Activated CD4-positive, alpha-beta memory T cell treated with anti-CD3 and anti-CD28 coated beads, Interleukin-2, amount 10 ng/mL, durations not matched to agents 7 days and 5 days (primary cell): ENCODE results near the gene SPDYE4. TPM values are rescaled to one million over a fixed set of nuclear protein-coding genes. Genes with fewer than 3 reads are reported as not detected.

ENCODE experiments used
- CTCF ChIA-PET: fragments of 350-600 bp; sonication (Branson Sonifier 250); formaldehyde crosslinking; loops from one replicate; lab custom pipeline; 2021; ENCODE audit warnings: antibody characterized with exemption, inconsistent platforms; lab: Charles Lee
- POLR2A ChIA-PET: fragments of 350-600 bp; sonication (Branson Sonifier 250); formaldehyde crosslinking; loops from one replicate; lab custom pipeline; 2021; ENCODE audit warnings: antibody characterized with exemption; lab: Charles Lee
- DNase-seq: peaks from one replicate; pipeline ENCODE4 v3.0.0-alpha.2; 2020
- H3K27ac Mint-ChIP-seq: one replicate; pipeline ENCODE4 v1.8.0; 2021; ENCODE audit warnings: mild to moderate bottlenecking, mixed read lengths
- H3K27me3 Mint-ChIP-seq: one replicate; pipeline ENCODE4 v1.8.0; 2021; ENCODE audit warnings: mixed read lengths
- H3K36me3 Mint-ChIP-seq: one replicate; pipeline ENCODE4 v1.8.0; 2021; ENCODE audit warnings: low read depth, mixed read lengths
- H3K4me1 Mint-ChIP-seq: one replicate; pipeline ENCODE4 v1.8.0; 2021; ENCODE audit warnings: mixed read lengths
- H3K4me3 Mint-ChIP-seq: one replicate; pipeline ENCODE4 v1.8.0; 2021; ENCODE audit warnings: mild to moderate bottlenecking, mixed read lengths
- H3K9me3 Mint-ChIP-seq: one replicate; pipeline ENCODE4 v1.8.0; 2021; ENCODE audit warnings: mixed read lengths
- total RNA-seq, 2 experiments: library from RNA; stranded (reverse); gene quantifications; one replicate each; pipeline ENCODE4 v1.2.3, GENCODE V29; 2021

SPDYE4 gene
- total RNA-seq, 2 experiments from 2014 or later = not detected

DNA sequence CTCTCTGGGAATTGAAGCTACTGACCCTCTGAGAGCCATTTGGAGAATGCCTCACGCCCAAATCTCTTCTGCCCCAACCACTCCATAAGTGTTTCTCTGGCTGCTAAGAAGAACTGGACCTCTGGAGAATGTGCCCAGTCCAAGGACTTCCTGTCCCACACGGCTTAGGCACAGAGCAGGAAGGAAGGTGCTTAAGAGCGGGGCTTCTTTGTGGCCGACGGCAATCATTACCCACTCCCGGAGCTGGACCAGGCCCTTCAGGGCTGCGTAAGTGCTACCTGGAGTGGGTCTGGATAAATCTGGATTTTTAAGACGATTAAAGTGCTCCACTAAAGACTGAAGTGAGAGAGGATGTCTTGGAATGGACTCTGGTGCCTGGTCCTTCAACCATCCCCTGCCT lies 15.5 kb downstream of the SPDYE4 start:
- Mint-ChIP-seq H3K4me1 (peaks cover 28% of the 10 kb centered on the region), H3K9me3 (no peaks in the 10 kb centered on the region), H3K4me3 (no peak overlapping the region), H3K27me3 (peaks cover 12% of the 10 kb centered on the region), H3K36me3 (no peaks in the 10 kb centered on the region), H3K27ac (no peak overlapping the region)
- ChIA-PET CTCF (no interaction called here), POLR2A (interaction anchor here (1.1 kb wide), 1 partner anchor 359 kb away, joined by 3 read pairs; no protein-coding TSS in a partner anchor)
- no peak for DNase-seq

- Mint-ChIP-seq H3K36me3 (no peaks in the 10 kb centered on the region), H3K4me3 (no peak overlapping the region), H3K27ac (no peak overlapping the region), H3K27me3 (peaks cover 12% of the 10 kb centered on the region), H3K9me3 (no peaks in the 10 kb centered on the region), H3K4me1 (peaks cover 28% of the 10 kb centered on the region)
- ChIA-PET CTCF (no interaction called here), POLR2A (interaction anchor here (1.1 kb wide), 1 partner anchor 359 kb away, joined by 3 read pairs; no protein-coding TSS in a partner anchor)
- no peak for DNase-seq
Observed at GRCh38 chr17:8742274-8742673, 16.1 kb downstream of the SPDYE4 start.

DNA sequence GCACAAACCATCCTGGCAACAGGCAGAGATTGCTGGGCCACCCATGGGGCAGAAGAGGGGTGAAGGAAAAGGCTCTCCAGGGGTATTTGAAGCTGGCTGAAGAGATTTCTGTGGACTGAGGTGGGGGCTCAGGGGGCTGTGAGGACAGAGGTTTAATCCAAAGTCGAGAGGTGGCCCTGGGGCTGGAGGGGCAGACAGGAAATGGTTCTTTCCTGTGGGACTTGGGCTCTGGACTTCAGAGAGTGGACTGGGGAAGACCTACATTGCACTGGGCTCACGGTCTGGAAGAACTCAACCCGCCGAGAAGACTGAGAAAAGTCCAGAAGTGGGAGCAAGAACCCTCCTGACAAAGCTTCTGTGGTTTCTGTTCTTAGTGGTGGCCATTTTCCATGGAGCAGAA lies 16.6 kb downstream of the SPDYE4 start:
- CTCF ChIA-PET = no interaction called here
- no peak overlapping the region for H3K4me3 Mint-ChIP-seq
- H3K9me3 Mint-ChIP-seq = no peaks in the 10 kb centered on the region
- peaks cover 9% of the 10 kb centered on the region for H3K27me3 Mint-ChIP-seq
- no peak overlapping the region for H3K27ac Mint-ChIP-seq
- H3K4me1 Mint-ChIP-seq = peaks cover 28% of the 10 kb centered on the region
- POLR2A ChIA-PET = interaction anchor here (1.1 kb wide), 1 partner anchor 358 kb away, joined by 3 read pairs; no protein-coding TSS in a partner anchor
- no peaks in the 10 kb centered on the region for H3K36me3 Mint-ChIP-seq
- no peak for DNase-seq

GRCh38 chr17:8741366-8741765 lies 17.0 kb downstream of the SPDYE4 start:
- H3K27ac Mint-ChIP-seq = no peak overlapping the region
- H3K9me3 Mint-ChIP-seq = no peaks in the 10 kb centered on the region
- CTCF ChIA-PET = interaction anchor here (1.3 kb wide), 1 partner anchor 358 kb away, joined by 4 read pairs; no protein-coding TSS in a partner anchor
- no peak for DNase-seq
- peaks cover 13% of the 10 kb centered on the region for H3K27me3 Mint-ChIP-seq
- H3K4me3 Mint-ChIP-seq = no peak overlapping the region
- POLR2A ChIA-PET = interaction anchor here (1.0 kb wide), 1 partner anchor 331 kb away, joined by 3 read pairs; no protein-coding TSS in a partner anchor
- H3K4me1 Mint-ChIP-seq = peaks cover 26% of the 10 kb centered on the region
- H3K36me3 Mint-ChIP-seq = no peaks in the 10 kb centered on the region

- CTCF ChIA-PET = interaction anchor here (0.7 to 1.3 kb wide), 2 partner anchors 350 to 357 kb away, joined by 4 read pairs; no protein-coding TSS in a partner anchor
- peak overlapping the region; percentile 53 for H3K27ac Mint-ChIP-seq
- H3K9me3 Mint-ChIP-seq = no peaks in the 10 kb centered on the region
- peaks cover 22% of the 10 kb centered on the region for H3K4me1 Mint-ChIP-seq
- peak; percentile 41 for DNase-seq
- no peaks in the 10 kb centered on the region for H3K36me3 Mint-ChIP-seq
- H3K4me3 Mint-ChIP-seq = peak overlapping the region; percentile 67
- H3K27me3 Mint-ChIP-seq = peaks cover 13% of the 10 kb centered on the region
- POLR2A ChIA-PET = interaction anchor here (1.0 kb wide), 1 partner anchor 330 kb away, joined by 3 read pairs; no protein-coding TSS in a partner anchor
Observed at GRCh38 chr17:8740486-8740885, 17.9 kb downstream of the SPDYE4 start.

GRCh38 chr17:8739097-8739496 lies 19.2 kb downstream of the SPDYE4 start:
- Mint-ChIP-seq H3K27ac (no peak overlapping the region), H3K4me1 (peaks cover 20% of the 10 kb centered on the region), H3K36me3 (no peaks in the 10 kb centered on the region), H3K4me3 (no peak overlapping the region), H3K9me3 (no peaks in the 10 kb centered on the region), H3K27me3 (peaks cover 13% of the 10 kb centered on the region)
- ChIA-PET POLR2A (no interaction called here), CTCF (no interaction called here)
- DNase-seq = no peak

GRCh38 chr17:8736796-8737195 lies 21.6 kb downstream of the SPDYE4 start:
- DNase-seq = no peak
- no peaks in the 10 kb centered on the region for H3K9me3 Mint-ChIP-seq
- peaks cover 13% of the 10 kb centered on the region for H3K27me3 Mint-ChIP-seq
- H3K4me3 Mint-ChIP-seq = no peak overlapping the region
- no peaks in the 10 kb centered on the region for H3K36me3 Mint-ChIP-seq
- POLR2A ChIA-PET = no interaction called here
- no peak overlapping the region for H3K27ac Mint-ChIP-seq
- H3K4me1 Mint-ChIP-seq = peaks cover 18% of the 10 kb centered on the region
- CTCF ChIA-PET = interaction anchor here (0.6 kb wide), 1 partner anchor 264 kb away, joined by 3 read pairs; no protein-coding TSS in a partner anchor

- DNase-seq = no peak
- Mint-ChIP-seq H3K36me3 (no peaks in the 10 kb centered on the region), H3K27ac (no peak overlapping the region), H3K4me1 (peaks cover 18% of the 10 kb centered on the region), H3K4me3 (no peak overlapping the region), H3K27me3 (peaks cover 13% of the 10 kb centered on the region), H3K9me3 (no peaks in the 10 kb centered on the region)
- ChIA-PET CTCF (interaction anchor here (0.6 kb wide), 1 partner anchor 265 kb away, joined by 3 read pairs; no protein-coding TSS in a partner anchor), POLR2A (no interaction called here)
Observed at GRCh38 chr17:8736362-8736761, 22.0 kb downstream of the SPDYE4 start.

- peaks cover 13% of the 10 kb centered on the region for H3K27me3 Mint-ChIP-seq
- no peaks in the 10 kb centered on the region for H3K9me3 Mint-ChIP-seq
- no peaks in the 10 kb centered on the region for H3K36me3 Mint-ChIP-seq
- no peak for DNase-seq
- H3K4me1 Mint-ChIP-seq = peaks cover 12% of the 10 kb centered on the region
- CTCF ChIA-PET = no interaction called here
- no peak overlapping the region for H3K4me3 Mint-ChIP-seq
- H3K27ac Mint-ChIP-seq = no peak overlapping the region
- POLR2A ChIA-PET = no interaction called here
Observed at GRCh38 chr17:8735336-8735939, 22.9 kb downstream of the SPDYE4 start.

GRCh38 chr17:8734876-8735275 lies 23.5 kb downstream of the SPDYE4 start:
- Mint-ChIP-seq H3K36me3 (no peaks in the 10 kb centered on the region), H3K4me1 (peaks cover 6% of the 10 kb centered on the region), H3K4me3 (no peak overlapping the region), H3K27me3 (peaks cover 13% of the 10 kb centered on the region), H3K27ac (no peak overlapping the region), H3K9me3 (no peaks in the 10 kb centered on the region)
- POLR2A ChIA-PET = no interaction called here
- CTCF ChIA-PET = no interaction called here
- DNase-seq = no peak

GRCh38 chr17:8732406-8733085 lies 25.8 kb downstream of the SPDYE4 start:
- POLR2A ChIA-PET = no interaction called here
- H3K9me3 Mint-ChIP-seq = no peaks in the 10 kb centered on the region
- no peaks in the 10 kb centered on the region for H3K36me3 Mint-ChIP-seq
- H3K4me3 Mint-ChIP-seq = no peak overlapping the region
- peaks cover 6% of the 10 kb centered on the region for H3K27me3 Mint-ChIP-seq
- no peak for DNase-seq
- CTCF ChIA-PET = interaction anchor here (0.7 to 1.0 kb wide), 2 partner anchors 261 to 312 kb away, joined by 3 to 4 read pairs; no protein-coding TSS in a partner anchor
- no peak overlapping the region for H3K27ac Mint-ChIP-seq
- no peaks in the 10 kb centered on the region for H3K4me1 Mint-ChIP-seq

GRCh38 chr17:8729860-8730259 lies 28.5 kb downstream of the SPDYE4 start:
- H3K27me3 Mint-ChIP-seq = peaks cover 2% of the 10 kb centered on the region
- H3K27ac Mint-ChIP-seq = no peak overlapping the region
- H3K36me3 Mint-ChIP-seq = no peaks in the 10 kb centered on the region
- no peaks in the 10 kb centered on the region for H3K9me3 Mint-ChIP-seq
- no peak for DNase-seq
- no peaks in the 10 kb centered on the region for H3K4me1 Mint-ChIP-seq
- POLR2A ChIA-PET = no interaction called here
- CTCF ChIA-PET = no interaction called here
- H3K4me3 Mint-ChIP-seq = no peak overlapping the region

- H3K27ac Mint-ChIP-seq = no peak overlapping the region
- H3K4me3 Mint-ChIP-seq = no peak overlapping the region
- DNase-seq = no peak
- H3K27me3 Mint-ChIP-seq = peaks cover 2% of the 10 kb centered on the region
- ChIA-PET CTCF (no interaction called here), POLR2A (no interaction called here)
- no peaks in the 10 kb centered on the region for H3K36me3 Mint-ChIP-seq
- H3K4me1 Mint-ChIP-seq = no peaks in the 10 kb centered on the region
- H3K9me3 Mint-ChIP-seq = no peaks in the 10 kb centered on the region
Observed at GRCh38 chr17:8729421-8729820, 28.9 kb downstream of the SPDYE4 start.
